CD4-positive, alpha-beta T cell treated with Interleukin-15 for 1 hour (primary cell): ENCODE data around the gene ECSCR.
"Not testable (repeated sequence)": the region's sequence is repeated elsewhere in the genome, so short reads cannot be mapped to it uniquely, and the experiment has no call there.

Experiments used
- DNase-seq: peaks from one replicate; pipeline ENCODE4 v3.0.0-alpha.2; 2020

Gene ECSCR

GRCh38 chr5:139410121-139410992 lies 52.2 kb downstream of the ECSCR start:
- no peak for DNase-seq

- DNase-seq, result not testable (repeated sequence)
Observed at GRCh38 chr5:139409116-139409515, 53.4 kb downstream of the ECSCR start.

- DNase-seq, result no peak
Observed at GRCh38 chr5:139408191-139408590, 54.4 kb downstream of the ECSCR start.

- no peak for DNase-seq
Observed at GRCh38 chr5:139407517-139407916, 55.0 kb downstream of the ECSCR start.

GRCh38 chr5:139406963-139407362 lies 55.6 kb downstream of the ECSCR start:
- DNase-seq, result no peak

- DNase-seq, result no peak
Observed at GRCh38 chr5:139404484-139404840, 58.1 kb downstream of the ECSCR start.

GRCh38 chr5:139403787-139404483 lies 58.6 kb downstream of the ECSCR start, which contains the start of gene SPATA24:
Gene SPATA24, minus strand, starts transcription at chr5:139404089. Its CDS starts 29 bp downstream, at chr5:139404060.
- peak; percentile 98 for DNase-seq

- no peak for DNase-seq
Observed at GRCh38 chr5:139403418-139403786, 59.1 kb downstream of the ECSCR start.

GRCh38 chr5:139402561-139403158 lies 59.9 kb downstream of the ECSCR start:
- DNase-seq, result no peak

- no peak for DNase-seq
Observed at GRCh38 chr5:139401546-139401945, 61.0 kb downstream of the ECSCR start.

GRCh38 chr5:139399501-139400121 lies 62.9 kb downstream of the ECSCR start:
- DNase-seq, result no peak
